Activated naive CD8-positive, alpha-beta T cell treated with anti-CD3 and anti-CD28 coated beads, Interleukin-2, amount 50 U/mL, for 16 hours (primary cell): ENCODE data around the gene CAMK1D.
"Not testable (repeated sequence)": the region's sequence is repeated elsewhere in the genome, so short reads cannot be mapped to it uniquely, and the experiment has no call there.

ENCODE experiments used
- DNase-seq: peaks from one replicate; pipeline ENCODE4 v3.0.0-alpha.2; 2020; ENCODE audit warnings: low read depth, low spot score

CAMK1D gene

DNA sequence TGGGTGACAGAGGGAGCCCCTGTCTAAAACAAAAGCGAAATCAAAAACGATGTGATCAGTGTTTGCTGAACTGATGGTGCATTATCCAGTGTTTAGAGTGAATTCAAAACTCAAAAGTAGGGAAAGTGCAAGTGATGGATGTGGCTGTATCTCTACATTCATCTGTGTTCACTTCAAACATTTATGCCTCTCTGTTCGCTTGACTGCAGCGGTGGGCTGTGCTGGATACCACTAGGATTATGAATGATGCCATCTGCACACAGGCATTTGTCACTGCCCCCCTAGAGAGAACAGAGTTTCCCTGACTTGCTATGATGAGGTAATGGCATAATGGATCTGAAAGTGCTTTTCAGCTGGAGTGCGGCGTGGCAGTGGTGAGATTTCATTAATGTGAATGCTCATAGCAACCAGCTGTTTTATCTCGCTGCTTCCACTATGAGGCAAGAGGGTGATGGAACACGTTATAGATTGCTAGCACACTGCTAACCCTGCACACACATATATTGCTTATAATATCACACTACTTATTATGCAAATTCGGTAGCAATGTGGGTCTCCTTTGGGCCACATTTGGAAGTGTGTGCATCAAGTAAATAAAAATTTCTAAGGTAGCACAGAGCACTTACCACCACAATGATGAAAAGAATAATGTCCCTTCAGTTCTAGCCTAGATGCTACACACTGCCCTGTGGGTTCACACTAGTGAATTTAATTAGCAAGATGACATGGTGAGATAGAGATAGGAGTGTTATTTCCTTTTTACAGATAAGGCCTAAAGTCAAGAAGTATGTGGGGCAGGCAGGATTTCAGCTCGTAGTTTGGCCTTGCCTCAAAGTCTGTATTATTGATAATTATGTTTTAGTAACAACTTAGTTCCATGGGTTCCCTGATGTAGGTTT lies 164.7 kb downstream of the CAMK1D start:
- no peak for DNase-seq

DNA sequence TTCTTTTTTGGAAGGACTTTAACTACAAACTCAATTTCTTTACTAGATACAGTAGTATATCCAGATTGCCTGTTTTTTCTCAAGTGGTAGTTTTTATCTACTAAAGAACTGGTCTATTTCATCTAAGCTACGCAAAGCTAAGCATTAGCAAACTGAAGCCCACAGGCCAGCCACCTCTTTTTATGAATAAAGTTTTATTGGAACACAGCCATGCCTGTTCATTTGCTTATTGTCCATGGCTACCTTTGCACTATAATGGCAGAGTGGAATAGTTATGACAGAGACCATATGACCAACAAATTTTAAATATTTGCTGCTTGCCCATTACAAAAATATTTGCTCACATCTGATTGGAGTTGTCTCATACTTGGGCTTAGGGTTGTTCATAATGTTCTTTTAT lies 168.7 kb downstream of the CAMK1D start:
- DNase-seq: no peak

DNA sequence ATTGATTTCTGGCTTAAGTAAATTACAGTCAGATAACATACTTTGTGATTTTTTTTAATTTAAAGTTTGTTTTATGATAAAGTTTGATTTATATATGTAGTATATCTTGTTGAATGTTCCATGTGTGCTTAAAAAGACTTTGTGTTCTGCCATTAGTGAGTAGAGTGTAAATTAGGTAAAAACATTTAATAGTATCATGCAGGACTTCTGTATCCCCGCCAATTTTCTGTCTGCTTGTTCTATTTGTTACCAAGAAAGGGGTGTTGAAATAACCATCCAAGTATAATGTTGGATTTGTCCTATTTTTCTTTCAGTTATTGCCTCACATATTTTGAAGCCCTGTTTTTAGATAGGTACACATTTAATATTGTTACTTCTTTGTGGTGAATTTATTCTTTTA lies 172.1 kb downstream of the CAMK1D start:
- no peak for DNase-seq

DNA sequence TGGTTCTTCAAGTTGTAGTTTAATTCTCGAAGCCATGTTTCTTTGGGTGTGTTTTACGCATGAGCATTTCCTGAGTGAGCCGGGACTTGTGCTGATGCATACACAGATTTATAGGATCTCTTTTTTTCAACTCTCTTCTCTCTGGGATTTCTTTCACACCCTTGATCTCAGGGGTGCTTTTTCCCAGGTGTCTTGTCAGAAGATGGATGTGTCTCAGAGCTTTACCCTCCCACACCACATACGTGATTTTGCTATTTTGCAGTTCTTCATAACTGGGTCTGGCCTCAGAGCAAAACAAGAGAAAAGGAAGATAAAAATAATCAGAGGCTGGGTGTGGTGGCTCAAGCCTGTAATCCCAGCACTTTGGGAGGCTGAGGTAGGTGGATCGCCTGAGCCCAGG lies 177.0 kb downstream of the CAMK1D start:
- DNase-seq: no peak

DNA sequence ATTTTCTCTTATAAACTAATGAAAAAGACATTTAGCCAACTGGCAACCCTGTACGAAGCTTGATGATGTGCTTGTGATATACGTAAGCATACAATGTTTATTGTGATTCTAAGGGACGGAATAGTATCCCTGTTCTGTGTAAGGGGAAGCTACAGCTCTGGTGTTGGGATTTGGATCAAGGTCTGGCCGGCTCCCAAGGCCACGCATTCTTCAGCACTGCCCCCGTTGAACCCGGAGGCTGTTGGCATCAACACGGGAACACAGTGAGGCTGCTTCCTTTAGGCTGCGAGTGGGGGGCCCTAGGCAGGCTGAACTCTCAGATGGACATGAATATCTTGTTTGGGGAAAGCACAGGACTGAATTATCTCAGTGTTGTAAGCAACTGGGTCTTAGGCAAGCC lies 180.6 kb downstream of the CAMK1D start:
- no peak for DNase-seq

DNA sequence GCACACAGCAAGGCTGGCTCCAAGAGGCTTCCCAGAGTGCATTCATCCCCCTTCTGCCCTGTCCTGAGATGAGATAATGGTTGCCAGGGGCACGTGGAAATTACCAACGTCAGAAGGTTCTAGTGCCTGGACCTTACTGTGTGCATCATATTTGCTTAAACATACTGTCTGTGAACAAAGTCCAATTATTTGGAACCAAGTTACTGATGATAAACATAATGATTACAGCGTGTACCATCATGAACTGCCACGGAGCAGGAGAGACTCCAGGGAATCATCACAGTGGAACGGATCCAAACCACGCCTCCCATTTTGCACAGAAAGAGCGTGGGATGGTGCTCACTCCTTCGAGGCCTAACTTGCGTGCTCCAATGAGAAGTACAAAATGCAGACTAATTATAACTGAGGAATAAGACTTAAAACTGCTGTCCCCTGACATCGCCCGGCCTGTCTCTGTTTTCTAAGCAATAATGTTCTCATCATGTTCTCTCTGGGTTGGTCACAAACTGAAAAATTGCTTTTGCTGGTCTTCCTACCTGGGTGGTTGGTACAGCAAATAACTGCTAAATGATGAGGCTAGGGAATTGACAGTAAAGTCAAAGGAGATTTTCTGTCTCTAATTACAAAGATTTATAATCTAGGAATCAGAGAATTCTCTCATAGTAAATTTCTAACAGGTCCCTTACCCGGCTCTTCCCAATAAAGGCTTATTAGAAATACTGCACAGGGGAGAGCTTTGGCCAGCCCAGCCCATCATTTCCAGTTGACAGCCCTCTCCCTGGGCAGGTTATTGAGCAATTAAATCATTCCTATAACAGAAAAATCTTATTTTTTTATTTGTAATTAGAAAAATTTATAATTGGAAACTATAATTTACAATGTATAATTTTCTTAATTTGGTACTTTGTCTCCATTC lies 182.2 kb downstream of the CAMK1D start:
- no peak for DNase-seq

DNA sequence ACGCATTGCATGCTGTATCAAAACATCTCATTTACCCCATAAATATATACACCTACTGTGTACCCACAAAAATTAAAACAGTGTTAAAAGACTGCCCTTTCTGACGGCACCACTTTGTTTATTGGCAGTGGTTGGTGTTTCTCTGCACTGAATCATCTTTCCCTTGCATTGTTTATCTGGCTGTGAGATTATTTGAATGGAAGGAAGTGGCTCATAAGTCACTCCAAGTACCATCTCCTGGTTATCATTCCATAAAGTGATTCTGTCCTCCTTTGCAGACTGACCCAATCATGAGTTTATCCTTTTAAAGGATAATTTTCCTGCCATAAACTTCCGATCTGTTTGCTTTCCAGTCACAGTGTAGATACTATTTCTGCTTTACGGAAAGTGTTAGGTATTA lies 183.8 kb downstream of the CAMK1D start:
- DNase-seq: no peak

DNA sequence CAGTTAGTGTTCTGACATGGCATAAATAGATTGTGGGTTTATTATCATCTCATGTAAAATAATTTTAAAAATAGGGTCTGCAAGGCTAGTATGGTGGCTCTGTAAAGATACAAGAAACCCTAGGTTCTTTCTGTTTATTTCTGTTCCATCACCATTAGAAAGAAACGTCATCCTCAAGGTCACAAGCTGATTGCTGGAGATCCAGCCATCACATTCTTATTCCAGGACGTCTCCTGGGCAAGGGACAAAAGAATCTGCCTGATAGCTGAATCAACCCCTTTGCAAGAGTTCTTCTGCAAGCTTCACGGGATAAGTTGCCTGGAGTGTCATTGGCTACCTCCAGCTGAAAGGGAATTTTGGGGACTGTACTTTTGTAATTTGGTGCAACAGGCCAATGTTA lies 184.4 kb downstream of the CAMK1D start:
- no peak for DNase-seq

DNA sequence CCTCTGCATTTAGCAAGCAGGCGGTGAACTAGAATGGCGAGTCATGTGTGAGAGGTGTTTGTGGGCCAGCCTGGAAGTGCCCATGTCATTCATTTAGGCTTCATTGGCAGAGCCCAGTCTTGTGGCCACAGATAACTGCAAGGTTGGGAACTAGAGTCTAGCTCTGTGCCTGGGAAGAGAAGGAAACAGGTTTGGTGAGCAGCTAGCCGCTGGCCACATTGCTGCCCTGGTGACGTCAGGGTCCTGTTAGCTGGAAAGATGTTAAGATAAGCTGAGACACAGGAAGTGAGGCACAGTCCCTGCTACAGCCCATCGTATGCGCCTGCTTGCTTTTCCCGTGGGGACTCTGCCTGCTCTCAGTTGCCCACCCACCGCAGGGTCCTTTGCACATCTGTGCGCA lies 185.5 kb downstream of the CAMK1D start:
- no peak for DNase-seq

DNA sequence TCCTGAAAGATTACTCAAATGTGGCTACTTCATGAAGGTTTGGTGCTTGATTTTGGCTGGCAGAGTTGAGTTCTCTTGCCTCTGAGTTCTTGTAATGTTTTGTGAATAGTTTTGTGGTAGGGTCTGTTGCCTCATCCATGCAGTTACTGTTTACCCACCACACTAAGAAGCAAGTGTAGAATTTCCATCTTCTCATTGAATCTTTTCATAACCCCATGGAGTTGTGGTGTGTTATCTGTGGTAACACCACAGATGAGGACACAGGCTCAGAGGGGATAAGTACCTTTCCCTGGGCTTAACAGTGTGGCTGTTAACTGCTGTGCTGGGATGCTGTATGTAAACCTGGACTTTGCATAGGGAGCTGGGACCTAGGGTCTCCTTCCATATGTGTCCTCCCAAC lies 186.3 kb downstream of the CAMK1D start:
- no peak for DNase-seq

DNA sequence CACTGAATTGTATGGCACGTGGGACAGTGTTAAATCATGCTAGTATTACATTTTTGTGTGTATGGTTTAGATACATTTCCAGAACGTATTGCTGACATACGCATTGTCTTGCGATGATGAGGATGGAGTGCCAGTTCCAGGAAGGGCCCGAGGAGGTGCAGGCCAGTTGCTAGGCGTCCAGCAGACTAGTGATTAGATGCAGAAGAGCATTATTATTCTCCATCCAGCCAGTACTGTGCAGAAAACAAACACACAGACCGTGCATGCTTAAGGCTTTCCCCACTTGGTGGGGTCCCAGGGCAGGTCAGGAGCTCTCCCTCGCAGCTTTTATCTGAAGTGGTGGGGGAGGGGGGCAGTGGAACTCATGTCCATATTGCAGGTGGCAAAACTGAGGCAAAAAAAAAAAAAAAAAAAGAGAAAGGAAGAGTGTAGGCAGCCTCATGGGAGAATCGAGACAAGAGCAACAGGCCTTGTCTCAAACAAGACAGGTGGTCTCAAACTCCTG lies 189.2 kb downstream of the CAMK1D start:
- no peak for DNase-seq

DNA sequence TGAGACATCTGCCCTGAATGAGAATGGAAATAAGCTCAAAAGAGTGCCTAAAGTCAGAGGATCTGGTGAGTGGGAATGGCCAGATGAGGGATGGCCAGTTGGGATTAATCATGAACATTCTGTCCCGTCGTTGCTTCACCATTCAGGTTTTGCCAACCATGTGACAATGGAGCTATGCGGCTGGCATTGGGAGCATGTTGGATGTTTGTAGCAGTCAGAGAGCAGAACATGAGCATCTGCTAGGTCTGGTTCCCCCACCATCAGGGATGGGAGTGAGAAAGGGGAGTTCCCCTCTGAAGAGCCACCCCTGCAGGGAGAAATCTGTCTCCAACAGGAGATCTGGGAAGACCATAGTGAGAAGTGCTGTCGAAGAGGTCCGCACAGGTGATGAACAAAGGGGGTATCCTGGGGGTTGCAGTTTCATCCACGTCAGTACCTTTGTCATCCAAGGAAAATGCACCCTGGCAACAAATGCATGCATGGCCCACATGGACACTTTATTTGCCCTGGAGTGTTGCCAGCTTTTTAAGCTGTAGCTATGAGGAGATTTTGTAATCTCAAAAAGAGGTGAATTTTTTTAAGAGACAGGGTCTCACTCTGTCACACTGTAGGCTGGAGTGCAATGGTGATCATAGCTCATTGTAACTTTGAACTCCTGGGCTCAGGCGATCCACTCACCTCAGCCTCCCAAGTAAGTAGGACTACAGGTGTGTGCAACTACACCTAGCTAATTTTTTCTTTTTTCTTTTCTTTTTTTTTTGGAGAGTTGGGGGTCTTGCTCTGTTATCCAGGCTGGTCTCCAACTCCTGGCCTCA lies 190.2 kb downstream of the CAMK1D start:
- DNase-seq: no peak

DNA sequence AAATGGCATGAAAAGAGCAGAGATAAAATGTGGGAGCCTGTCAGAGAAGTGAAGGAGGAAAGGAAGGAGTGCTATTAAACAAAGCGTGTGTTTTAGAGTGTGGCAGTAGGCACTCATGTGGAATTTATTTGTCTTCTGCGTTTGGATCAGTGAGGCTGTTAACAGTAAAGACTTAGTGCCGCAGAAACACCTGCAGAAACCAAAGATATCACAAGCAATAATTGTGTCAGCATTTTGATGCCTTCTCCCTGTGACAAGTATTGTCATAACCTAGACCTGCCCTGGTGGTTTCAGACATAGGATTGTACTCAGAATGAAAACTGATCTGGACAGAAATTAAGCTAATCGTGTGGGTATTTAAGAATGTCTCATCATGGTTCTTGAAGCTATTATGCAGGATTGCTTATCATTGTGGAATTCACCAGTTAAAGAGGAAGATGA lies 191.0 kb downstream of the CAMK1D start:
- DNase-seq: no peak

DNA sequence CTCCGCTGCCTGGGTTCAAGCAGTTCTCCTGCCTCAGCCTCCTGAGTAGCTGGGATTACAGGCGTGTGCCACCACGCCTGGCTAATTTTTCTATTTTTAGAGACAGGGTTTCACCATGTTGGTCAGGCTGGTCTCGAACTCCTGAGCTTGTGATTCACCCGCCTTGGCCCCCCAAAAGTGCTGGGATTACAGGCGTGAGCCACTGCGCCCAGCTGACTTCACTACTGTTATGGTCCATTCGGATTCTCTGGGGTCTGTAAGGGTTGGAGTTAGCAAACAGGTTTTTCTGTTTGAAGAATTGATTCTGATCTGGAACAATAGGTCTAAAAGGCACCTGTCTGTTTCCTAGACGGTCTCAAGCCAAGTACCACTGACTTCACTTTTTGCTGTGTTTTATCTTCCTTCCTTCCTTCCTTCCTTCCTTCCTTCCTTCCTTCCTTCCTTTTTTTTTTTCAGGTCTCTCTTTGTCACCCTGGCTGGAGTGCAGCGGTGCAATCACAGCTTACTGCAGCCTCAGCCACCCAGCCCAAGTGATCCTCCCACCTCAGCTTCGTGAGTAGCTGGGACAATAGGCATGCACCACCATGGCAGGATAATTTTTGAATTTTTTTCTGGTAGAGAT lies 192.2 kb downstream of the CAMK1D start:
- no peak for DNase-seq

DNA sequence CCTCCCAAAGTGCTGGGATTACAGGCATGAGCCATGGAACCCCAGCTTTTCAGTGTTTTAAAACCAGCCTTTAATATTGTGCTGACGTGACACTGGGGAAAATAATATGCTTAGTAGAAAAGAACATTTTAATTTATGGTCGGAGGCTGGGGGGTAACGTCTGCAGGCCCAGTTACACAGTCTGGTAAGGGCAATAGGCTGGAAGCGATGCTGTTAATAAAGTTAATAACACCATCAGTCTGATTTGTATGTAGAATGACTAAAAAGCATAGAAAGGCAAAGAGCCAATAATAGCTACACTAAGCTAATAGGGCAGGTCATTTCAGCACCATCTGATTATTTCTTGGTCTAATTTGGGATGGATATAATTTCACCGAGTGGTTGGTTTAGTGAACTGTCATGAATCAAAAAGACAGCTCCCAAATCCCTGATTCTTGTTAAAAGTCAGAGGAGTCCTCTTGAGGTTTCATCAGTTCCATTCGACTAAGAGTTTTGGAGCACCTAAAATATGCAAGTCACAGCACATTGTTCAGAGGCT lies 192.9 kb downstream of the CAMK1D start:
- DNase-seq: no peak

DNA sequence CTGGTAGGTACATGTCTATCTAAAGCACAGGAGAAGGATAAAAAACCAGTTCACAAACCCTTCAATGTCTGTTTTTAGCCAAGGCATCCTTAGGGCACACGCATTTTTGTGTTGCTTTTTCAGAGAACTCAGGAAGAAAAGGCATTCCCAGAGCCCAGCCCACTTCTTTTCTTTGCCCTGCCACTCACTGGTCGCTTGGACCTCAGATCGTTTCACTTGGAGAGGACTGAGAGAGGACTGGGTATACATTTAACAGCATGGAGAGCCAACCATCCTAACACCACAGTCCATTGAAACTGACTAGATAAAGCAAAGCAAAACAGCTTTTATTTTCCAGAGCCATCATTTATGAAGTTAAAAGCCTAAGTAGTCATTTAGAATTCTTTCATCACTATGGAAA lies 194.2 kb downstream of the CAMK1D start:
- no peak for DNase-seq

DNA sequence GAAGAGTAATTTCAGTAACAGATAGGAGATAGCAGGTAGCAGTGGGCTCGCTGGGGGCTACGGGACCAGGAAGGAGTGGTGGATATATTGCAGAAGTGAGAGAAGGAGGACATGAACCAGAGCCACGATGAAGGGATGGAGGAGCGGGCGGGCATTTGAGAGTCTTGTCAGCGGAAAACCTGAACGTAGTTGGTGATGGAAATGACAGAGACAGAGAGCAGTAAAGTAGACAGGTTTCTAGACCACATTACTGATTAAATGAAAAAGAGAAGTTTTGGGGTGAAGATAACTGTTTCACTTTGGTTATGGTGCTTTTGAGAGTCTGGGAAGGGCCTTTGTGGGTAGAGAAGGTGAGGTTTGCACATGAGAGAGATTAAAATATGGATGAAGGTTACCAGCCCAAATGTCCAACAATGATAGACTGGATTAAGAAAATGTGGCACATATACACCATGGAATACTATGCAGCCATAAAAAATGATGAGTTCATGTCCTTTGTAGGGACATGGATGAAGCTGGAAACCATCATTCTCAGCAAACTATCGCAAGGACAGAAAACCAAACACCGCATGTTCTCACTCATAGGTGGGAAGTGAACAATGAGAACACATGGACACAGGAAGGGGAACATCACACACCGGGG lies 196.9 kb downstream of the CAMK1D start:
- DNase-seq: not testable (repeated sequence)

DNA sequence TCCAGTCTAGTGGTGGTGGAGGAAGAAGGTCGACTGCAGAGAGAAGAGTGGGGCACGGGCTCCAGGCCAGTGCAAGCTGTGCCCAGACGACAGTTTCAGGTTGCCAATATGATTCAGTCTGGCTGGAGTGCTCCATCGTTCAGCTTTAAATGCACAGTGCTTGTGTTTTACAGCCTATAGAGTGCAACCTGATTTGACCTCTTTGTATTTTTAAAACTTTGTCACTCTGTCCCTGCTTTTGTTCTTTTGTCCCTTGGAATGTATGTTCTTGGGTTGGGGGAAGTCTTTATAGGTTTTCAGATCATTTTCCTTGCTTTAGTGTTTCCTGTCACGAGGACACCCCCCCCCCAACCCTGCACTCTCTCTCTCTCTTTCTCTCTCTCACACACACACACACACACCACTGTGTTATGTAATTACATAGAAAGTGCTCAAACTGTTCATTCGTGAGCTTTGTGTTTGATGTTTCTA lies 198.0 kb downstream of the CAMK1D start:
- DNase-seq: no peak

DNA sequence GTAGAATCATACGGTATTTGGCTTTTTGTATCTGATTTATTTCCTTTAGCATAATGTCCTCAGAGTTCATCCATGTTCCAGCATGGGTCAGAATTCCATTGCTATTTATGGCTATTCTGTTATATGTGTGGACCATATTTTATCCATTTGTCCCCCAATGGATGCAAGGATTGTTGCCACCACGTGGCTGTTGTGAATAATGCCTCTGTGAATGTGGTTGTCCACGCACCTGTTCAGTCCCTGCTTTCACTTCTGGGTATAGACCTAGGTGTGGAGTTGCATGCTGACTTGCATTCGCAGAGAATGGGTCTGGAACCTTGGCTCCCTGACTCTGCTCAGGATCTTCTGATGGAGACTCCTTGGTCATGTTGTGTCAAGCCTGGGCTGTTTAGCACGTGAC lies 199.9 kb downstream of the CAMK1D start:
- no peak for DNase-seq

DNA sequence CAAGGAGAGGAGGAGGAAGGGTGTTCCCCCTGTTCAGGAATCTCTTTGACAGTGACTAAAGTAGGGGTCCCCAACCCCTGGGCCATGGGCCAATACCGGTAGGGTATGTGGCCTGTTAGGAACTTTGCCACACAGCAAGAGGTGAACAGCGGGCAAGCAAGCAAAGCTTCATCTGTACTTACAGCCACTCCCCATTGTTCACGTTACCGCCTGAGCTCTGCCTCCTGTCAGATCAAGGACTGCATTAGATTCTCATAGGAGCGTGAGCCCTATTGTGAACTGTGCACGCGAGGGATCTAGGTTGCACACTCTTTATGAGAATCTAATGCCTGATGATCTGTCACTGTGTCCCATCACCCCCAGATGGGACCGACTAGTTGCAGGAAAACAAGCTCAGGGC lies 201.6 kb downstream of the CAMK1D start:
- DNase-seq: no peak
